SK-MEL-5 (cell line): ENCODE results near the gene SCLY. TPM values are rescaled to one million over a fixed set of nuclear protein-coding genes. Genes with fewer than 3 reads are reported as not detected.

Source experiments
- DNase-seq: peaks from one replicate; pipeline ENCODE4 v3.0.0-alpha.2; 2016; ENCODE audit warnings: low read depth, low spot score
- in situ Hi-C: cut with HindIII; loops from 2 replicates; pipeline ENCODE4 v1.10.0; 2016; ENCODE audit warnings: low sequenced_read_pairs, high pct_unique_total_duplicates, low pct_unique_long_range_greater_than_20kb
- total RNA-seq: library from RNA; depleted of rRNA; stranded (reverse); fragments of >200 nt; shearing (Covaris generic); gene quantifications from 2 replicates; pipeline ENCODE4 v1.2.3, GENCODE V29; 2014

The SCLY gene
- total RNA-seq, 1 experiment from 2014 or later: 64.8 TPM

- in situ Hi-C loops: no loop called here
- DNase-seq: no peak
These were observed 55.7 kb downstream of the SCLY start for GRCh38 chr2:238116298-238117198.

GRCh38 chr2:238117199-238118154 is 56.7 kb downstream of the SCLY start:
- no peak for DNase-seq

GRCh38 chr2:238119756-238120462 is 59.1 kb downstream of the SCLY start:
- in situ Hi-C loops: no loop called here
- no peak for DNase-seq

More at GRCh38 chr2:238117199-238118154, 56.7 kb downstream of the SCLY start:
- in situ Hi-C loops: no loop called here

GRCh38 chr2:238120463-238121298 is 59.9 kb downstream of the SCLY start:
- in situ Hi-C loops: no loop called here
- DNase-seq: no peak

- in situ Hi-C loops: no loop called here
- no peak for DNase-seq
These were observed 60.9 kb downstream of the SCLY start for GRCh38 chr2:238121511-238122286.

- in situ Hi-C loops: no loop called here
- DNase-seq: no peak
These were observed 61.8 kb downstream of the SCLY start for GRCh38 chr2:238122287-238123217.

- in situ Hi-C loops: no loop called here
These were observed 62.6 kb downstream of the SCLY start for GRCh38 chr2:238123218-238123971.

GRCh38 chr2:238123991-238124470 is 63.2 kb downstream of the SCLY start:
- in situ Hi-C loops: no loop called here
- no peak for DNase-seq

More at GRCh38 chr2:238123218-238123971, 62.6 kb downstream of the SCLY start:
- DNase-seq: no peak

- in situ Hi-C loops: no loop called here
These were observed 63.8 kb downstream of the SCLY start for GRCh38 chr2:238124488-238125126.

GRCh38 chr2:238125127-238125885 is 64.5 kb downstream of the SCLY start:
- in situ Hi-C loops: no loop called here
- no peak for DNase-seq

More at GRCh38 chr2:238124488-238125126, 63.8 kb downstream of the SCLY start:
- no peak for DNase-seq

GRCh38 chr2:238126338-238126737 is 65.5 kb downstream of the SCLY start:
- in situ Hi-C loops: no loop called here
- no peak for DNase-seq

- no peak for DNase-seq
- in situ Hi-C loops: no loop called here
These were observed 66.0 kb downstream of the SCLY start for GRCh38 chr2:238126775-238127164.
